Midbrain (tissue), 1 donor: ENCODE data around the gene RBM15.

Source experiments
- DNase-seq: peaks from one replicate; lab custom pipeline; 2025; lab: John Stamatoyannopoulos, UW

The RBM15 gene

GRCh38 chr1:110348050-110348449 lies 8.9 kb downstream of the RBM15 start:
- DNase-seq: no peak

- no peak for DNase-seq
These were observed 9.6 kb downstream of the RBM15 start for GRCh38 chr1:110348771-110349170.

GRCh38 chr1:110350360-110350759 lies 11.2 kb downstream of the RBM15 start:
- DNase-seq: no peak

GRCh38 chr1:110355321-110355720 lies 16.1 kb downstream of the RBM15 start:
- DNase-seq: no peak

GRCh38 chr1:110356379-110356778 lies 17.2 kb downstream of the RBM15 start:
- no peak for DNase-seq

- DNase-seq: no peak
These were observed 21.3 kb downstream of the RBM15 start for GRCh38 chr1:110360431-110360830.

- DNase-seq: no peak
These were observed 22.7 kb downstream of the RBM15 start for GRCh38 chr1:110361856-110362255.

- DNase-seq: no peak
These were observed 25.0 kb downstream of the RBM15 start for GRCh38 chr1:110364221-110364620.

GRCh38 chr1:110370827-110371226 lies 31.6 kb downstream of the RBM15 start:
- no peak for DNase-seq

GRCh38 chr1:110375490-110375889 lies 36.3 kb downstream of the RBM15 start:
- no peak for DNase-seq

- DNase-seq: no peak
These were observed 41.6 kb downstream of the RBM15 start for GRCh38 chr1:110380672-110381283.

GRCh38 chr1:110383251-110383990 lies 44.2 kb downstream of the RBM15 start:
- no peak for DNase-seq

- no peak for DNase-seq
These were observed 45.6 kb downstream of the RBM15 start for GRCh38 chr1:110384581-110385321.

GRCh38 chr1:110385369-110385768 lies 46.2 kb downstream of the RBM15 start:
- no peak for DNase-seq

- DNase-seq: no peak
These were observed 48.0 kb downstream of the RBM15 start for GRCh38 chr1:110387048-110387754.

- no peak for DNase-seq
These were observed 50.9 kb downstream of the RBM15 start for GRCh38 chr1:110390096-110390495.

- no peak for DNase-seq
These were observed 51.6 kb downstream of the RBM15 start, which contains the start of gene SLC16A4 for GRCh38 chr1:110390692-110391245. SLC16A4 (minus strand) TSS chr1:110391026; CDS start chr1:110389323, 1,703 bp downstream.

- no peak for DNase-seq
These were observed 54.1 kb downstream of the RBM15 start for GRCh38 chr1:110393286-110393685.

- DNase-seq: no peak
These were observed 54.7 kb downstream of the RBM15 start for GRCh38 chr1:110393691-110394492.

- DNase-seq: no peak
These were observed 55.3 kb downstream of the RBM15 start for GRCh38 chr1:110394493-110394820.
